ENCODE results near the gene RAB3A.

DNA sequence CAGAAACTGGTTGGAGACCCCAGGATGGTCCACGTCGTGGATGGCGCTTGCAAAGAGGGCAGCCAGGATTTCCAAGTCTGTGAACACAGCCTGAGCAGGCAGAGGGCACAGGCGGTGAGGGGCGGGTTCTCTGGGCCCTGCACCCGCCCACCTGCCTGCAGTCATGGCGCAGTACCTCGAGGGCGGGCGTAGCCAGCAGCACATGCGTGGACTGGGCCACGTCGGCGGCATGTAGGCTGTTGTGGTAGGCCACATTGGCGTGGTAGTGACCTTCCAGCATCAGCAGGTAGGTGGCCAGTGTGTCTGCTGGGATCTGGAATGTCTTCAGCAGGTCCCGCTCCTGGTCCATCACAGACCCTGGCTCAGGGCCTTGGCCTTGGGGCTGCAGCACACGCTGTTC lies 14.3 kb upstream of the RAB3A start:
- TF ChIP-seq, protein P1, sequence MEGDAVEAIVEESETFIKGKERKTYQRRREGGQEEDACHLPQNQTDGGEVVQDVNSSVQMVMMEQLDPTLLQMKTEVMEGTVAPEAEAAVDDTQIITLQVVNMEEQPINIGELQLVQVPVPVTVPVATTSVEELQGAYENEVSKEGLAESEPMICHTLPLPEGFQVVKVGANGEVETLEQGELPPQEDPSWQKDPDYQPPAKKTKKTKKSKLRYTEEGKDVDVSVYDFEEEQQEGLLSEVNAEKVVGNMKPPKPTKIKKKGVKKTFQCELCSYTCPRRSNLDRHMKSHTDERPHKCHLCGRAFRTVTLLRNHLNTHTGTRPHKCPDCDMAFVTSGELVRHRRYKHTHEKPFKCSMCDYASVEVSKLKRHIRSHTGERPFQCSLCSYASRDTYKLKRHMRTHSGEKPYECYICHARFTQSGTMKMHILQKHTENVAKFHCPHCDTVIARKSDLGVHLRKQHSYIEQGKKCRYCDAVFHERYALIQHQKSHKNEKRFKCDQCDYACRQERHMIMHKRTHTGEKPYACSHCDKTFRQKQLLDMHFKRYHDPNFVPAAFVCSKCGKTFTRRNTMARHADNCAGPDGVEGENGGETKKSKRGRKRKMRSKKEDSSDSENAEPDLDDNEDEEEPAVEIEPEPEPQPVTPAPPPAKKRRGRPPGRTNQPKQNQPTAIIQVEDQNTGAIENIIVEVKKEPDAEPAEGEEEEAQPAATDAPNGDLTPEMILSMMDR (conservative IDR thresholded peaks at IDR 0.05; ENCODE audit: low read length): no peak
- TF ChIP-seq EZH2phosphoT487 (IDR thresholded peaks at IDR 0.05; ENCODE audit: borderline replicate concordance, low read depth, low read length): no peak
